Peyer's patch (tissue), 4 donors: ENCODE measurements around the gene CNKSR3.

Experiments
- CTCF ChIP-seq, 6 experiments: fragments of 450-650 bp in 4 of 6; fragments of 200-600 bp in 2 of 6; sonication (generic) in 1 of 6; IDR thresholded peaks; one replicate each; pipeline ENCODE4 v1.5.1; 2017 to 2019; ENCODE audit warnings: antibody characterized with exemption in 6 of 6, mild to moderate bottlenecking in 3 of 6, moderate library complexity in 1 of 6
- POLR2A ChIP-seq, 2 donors: fragments of 450-650 bp; IDR thresholded peaks; one replicate each; pipeline ENCODE4 v1.5.1; 2017; ENCODE audit warnings: antibody characterized with exemption in 2 of 2, mild to moderate bottlenecking in 2 of 2, moderate library complexity in 2 of 2

GRCh38 chr6:154485815-154486214 lies 24.7 kb downstream of the CNKSR3 start:
- no peak for TF ChIP-seq CTCF (IDR thresholded peaks at IDR 0.05)
- TF ChIP-seq POLR2A (IDR thresholded peaks at IDR 0.05), result no peak
